SW 1271 (cell line): ENCODE data around the gene UQCR10.
A peak's percentile ranks its signal among the peaks of the same experiment; 100 is the strongest.

ENCODE experiments used
- DNase-seq, 2 experiments: peaks; one replicate each; lab custom pipeline; 2025; lab: John Stamatoyannopoulos, UW

The UQCR10 gene

DNA sequence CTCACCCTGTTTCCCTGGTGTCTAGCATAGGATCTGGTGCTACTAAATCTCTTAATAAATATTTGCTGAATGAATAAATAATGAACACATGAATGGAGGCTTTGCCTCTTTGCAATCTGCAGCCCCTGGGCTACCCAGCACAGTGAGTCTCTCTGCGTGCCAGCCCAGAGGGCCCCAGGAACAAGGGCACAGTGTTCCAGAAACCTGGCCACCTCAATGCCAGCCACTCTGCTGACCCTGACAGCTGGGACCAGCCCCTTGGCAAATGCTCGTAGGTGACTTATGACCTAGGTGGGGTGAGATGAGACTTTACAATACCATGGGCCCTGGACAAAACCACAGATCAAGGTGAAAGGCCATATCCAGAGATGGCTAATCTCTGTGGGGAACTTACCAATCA is 31.6 kb downstream of the UQCR10 start:
- DNase-seq: no peak

DNA sequence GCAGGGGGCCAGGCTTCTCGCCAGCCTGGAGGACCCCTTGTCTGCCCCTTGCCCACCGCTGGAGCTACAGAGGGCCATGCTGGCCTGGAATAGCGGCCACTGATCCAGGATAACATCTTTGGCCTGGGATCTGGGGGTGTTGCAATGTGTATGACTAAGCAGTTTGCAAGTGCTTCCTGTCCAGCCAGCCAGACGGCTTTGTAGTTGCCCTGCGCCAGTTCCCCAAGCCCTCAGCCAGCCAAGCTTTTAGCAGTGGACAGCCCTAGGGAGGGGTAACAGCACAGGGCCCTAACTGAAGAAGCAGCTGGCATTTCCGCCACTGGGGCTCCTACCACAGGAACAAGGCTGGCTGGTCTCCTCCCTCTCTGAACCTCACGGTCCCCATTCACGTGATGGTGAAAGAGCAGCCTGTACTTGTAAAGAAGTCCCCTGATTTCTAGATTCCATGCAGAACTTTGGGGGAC is 32.1 kb downstream of the UQCR10 start:
- peak in 1 of 2 experiments; percentile 21 for DNase-seq

DNA sequence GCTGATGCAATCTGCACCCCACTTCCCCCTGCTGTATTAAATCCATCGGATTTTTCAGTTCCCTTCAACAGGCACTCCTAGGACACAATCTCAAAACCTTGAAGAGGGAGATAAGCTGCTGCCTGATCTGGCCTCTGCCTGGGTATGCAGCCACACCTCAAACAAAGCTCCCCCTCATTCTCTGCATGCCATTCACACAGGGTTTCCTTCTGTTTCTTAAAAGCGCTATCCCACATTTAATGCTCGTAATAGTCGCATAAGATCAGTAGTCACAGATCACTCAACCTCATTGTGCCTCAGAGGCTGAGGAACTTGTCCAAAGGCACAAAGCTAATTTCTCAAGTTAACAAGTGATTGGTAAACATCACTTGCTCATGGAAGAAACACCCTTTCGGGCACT is 34.0 kb downstream of the UQCR10 start:
- DNase-seq: no peak

DNA sequence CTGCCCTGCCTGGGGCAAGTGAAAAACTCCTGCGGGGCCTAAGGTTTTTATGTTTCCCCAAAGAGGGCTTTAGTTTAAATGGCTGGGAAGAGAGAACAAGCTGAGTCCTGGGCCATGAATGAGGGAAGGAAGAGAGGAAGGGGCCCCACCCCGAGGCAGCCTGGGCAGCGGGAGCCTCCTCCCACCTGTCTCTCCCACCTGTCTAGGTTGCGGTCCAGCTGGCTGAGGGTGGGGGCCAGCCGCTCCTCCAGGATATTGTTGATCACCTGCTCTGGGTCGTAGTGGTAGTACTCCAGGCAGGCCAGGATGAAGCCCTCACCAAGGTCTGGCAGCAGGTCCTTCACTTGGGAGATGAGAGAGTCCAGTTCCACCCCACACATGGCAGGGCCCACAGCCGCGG is 34.6 kb downstream of the UQCR10 start:
- no peak for DNase-seq

DNA sequence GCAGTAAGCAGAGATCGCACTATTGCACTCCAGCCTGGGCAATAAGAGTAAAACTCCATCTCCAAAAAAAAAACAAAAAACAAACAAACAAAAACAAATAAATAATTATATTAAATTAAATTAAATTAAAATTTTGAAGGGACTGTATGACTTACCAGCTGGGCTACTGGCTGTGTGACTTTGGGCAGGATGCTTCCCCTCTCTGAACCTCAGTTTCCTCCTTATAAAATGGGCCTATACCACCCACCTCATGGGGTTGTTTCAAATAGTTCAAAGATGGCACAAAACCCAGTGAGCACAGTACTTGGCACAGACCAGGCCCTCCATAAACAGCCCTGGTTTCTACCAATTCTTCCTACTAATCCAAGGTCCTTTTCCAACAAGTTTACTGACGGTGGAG is 36.0 kb downstream of the UQCR10 start:
- no peak for DNase-seq

DNA sequence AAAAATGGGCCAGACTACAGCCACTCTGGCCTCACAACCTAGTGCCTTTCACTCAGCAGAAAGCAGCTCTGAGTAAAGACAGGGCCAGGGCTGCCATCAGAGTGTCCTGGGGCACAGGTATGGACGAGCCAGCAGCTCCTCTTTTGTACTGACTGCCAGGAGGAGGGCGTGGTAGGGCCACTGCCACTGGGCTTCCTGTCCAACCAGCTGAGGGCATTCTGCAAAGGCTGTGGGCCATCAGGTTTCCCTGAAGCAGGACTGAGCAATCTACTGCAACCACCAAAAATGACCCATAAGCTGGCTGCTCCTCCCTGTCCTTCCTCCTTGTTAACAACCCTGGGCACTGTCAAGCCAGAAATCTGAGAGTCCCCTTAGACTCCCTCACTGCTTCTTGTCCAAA is 37.8 kb downstream of the UQCR10 start:
- DNase-seq: no peak

DNA sequence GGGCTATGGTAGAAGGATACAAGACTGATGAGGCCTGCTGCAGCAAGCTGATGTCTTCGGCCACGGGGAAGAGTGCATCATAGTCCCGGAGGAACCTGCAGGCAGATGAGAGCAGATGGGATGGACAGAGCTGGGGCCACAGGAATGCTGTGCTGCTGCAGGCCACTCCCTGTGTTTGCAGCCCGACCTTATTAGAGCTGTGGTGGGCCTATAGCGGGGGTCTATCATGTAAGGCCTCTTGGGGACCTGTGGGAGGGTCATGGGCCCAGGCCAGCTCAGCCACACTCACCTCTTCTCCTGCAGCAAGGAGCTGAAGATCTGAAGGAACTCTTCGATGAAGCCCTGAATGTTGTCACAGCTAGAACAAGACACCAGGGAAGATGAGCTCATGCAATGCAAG is 39.0 kb downstream of the UQCR10 start:
- DNase-seq: no peak

DNA sequence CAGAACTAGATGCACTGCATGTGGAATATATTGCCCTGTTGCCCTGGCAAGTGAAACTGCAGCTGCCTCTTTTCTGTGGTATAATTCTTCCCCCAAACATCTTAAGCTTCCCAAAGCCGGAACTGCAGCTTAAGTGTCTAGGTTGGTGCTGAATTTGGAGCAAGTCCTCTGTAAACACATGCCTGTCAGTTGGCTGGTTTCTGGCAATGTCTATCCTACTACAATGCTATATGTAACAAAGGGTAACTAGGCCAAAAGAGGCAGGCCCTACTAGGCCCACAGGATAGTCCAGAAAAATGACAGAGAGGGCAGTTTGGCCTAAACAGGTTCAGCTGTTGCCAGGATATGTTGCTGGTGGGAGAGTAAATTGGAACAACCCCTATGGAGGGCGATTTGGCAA is 43.0 kb downstream of the UQCR10 start:
- DNase-seq: no peak

DNA sequence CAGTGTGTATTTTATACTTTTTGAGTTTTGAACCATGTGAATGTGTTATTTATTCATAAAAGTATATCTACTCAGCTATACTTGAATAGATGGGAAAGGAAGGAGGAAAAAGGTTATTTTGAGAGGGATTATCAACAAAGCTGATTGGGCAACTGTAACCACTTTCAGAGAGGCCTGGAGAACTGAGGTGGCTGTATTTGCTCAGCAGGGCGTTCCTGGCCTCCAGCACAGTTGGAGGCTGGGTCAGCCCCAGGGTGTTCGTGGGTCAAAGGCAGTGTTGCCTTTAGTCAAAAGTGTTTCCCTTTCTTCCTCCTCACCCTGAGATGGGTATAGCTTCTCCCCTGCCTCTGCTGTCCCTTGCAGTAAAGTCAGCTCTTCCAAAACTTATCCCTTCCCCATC is 44.2 kb downstream of the UQCR10 start:
- DNase-seq: no peak

DNA sequence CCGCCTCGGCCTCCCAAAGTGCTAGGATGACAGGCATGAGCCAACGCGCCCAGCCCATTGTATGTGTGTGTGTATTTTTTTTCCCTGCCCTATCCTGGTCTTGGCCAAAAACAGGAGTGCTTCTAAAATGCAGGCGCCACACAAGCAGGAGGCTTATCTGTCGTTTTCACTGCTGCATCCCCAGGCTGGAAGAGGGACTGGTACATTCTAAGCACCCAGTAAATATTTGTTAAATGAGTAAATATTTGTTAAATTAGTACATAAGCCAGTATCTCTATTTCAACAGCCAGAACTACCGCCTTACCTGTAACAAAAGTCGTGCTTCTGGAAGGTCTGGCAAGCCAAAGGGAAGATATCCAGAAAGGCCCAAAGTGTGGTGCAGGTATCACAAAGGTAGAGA is 46.0 kb downstream of the UQCR10 start:
- no peak for DNase-seq

DNA sequence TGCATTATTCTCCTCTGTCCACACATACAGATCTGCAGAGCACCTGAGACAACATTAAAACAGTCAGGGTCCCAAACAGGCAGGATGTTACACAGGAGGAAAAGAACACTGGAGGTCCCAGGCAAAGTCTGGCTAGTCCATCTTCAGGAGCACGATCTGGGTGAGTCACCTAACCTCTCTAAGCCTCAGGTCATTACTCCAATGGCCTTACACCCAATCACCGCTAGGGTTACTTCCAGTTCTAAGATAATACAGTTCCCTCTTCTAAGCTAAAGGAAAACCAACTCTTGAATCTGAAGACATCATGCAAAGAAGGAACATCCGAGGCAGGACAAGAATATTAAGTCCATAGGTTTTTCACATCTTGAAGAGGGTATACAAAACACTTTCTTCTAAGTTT is 46.4 kb downstream of the UQCR10 start:
- no peak for DNase-seq

DNA sequence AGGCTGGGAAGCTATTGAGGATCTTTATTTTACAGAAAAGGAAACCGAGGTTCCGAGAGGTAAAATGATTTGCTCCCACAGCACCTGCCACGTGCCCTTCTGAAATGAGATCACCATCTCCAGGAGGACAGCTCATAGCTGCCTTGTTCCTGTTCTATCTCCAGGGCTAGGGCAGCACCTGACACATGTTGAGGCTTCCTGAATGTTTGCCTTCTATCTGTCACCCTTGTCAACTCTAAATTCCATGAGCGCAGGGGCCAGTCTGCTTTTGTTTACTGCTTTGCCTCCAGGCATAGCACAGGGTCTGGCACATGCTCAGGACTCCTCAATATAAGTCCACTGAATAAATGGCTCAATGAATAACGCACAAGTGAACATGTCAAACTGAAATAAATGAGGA is 46.8 kb downstream of the UQCR10 start:
- no peak for DNase-seq

DNA sequence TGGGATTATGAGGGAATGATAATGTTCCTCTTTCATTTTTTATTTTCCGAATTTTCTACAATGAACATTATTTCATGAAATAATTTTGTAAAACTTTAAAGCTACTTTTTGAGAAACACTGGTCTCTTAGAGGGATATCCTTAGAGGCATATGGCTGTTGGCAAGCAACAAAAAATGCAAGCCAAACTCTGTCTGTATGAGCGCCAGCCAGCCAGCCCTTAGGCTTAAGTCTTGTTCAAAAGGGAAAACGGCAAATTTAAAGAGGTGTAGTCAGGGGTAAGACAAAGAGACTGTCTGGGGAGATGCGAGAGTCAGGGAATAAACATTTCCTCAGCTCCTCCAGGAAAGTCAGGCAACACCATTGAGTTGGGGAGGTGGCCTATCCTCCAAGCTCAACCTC is 48.4 kb downstream of the UQCR10 start:
- DNase-seq: no peak

DNA sequence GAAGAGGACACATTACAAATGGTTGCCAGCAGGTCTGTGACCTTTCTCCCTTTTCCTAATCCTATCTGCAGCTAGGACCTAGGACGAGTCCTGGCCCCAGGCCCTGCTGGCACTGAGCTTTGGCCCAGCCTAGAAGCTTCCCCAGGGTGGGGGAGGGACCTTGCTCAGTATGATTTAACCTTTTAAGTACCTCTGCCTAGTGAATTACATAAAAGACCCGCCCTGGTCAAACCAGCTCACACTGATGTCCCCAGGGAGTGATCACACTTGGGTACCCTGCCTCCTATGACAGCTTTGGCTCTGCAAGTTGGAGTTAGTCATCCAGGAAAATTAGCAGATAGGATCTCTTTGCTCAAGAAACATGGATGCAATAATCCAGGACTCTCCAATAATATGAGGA is 49.0 kb downstream of the UQCR10 start:
- no peak for DNase-seq

DNA sequence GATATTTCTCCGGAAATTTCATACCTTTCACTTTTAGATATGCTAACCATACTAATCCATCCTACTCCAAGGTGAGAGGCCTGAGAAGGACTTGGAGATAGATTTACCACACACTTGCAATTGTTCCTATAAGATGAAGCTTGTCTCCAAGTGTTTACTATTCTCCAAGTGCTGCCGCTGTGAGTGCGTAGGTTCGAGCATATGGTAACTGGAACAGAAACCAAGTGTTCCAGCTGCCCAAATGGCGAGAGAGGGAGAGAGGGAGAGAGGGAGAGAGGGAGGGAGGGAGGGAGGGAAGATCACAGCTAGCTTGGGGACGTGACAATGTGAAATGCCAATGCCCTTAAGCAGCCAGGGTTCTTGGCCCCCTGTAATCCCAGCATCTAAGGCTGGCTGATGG is 49.4 kb downstream of the UQCR10 start:
- DNase-seq: no peak

DNA sequence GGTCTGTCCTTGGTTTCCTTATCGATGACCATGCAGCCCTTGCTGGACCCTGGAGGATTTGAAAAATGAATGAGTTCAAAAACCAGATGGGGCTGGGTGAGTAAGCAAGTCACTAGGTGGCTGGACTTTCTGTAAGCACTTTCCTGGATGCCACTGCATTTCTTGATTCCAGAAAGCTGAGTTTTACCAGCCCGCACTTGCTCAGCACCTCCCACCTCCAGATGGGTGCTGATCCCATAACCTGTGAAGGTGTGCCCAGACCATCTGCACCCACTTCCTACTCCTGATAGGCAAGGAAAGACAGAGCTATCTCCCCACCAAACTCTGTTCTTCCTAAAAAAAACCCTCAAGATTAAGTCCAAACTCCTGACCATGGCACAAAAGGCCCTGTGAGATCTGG is 49.8 kb downstream of the UQCR10 start:
- no peak for DNase-seq

DNA sequence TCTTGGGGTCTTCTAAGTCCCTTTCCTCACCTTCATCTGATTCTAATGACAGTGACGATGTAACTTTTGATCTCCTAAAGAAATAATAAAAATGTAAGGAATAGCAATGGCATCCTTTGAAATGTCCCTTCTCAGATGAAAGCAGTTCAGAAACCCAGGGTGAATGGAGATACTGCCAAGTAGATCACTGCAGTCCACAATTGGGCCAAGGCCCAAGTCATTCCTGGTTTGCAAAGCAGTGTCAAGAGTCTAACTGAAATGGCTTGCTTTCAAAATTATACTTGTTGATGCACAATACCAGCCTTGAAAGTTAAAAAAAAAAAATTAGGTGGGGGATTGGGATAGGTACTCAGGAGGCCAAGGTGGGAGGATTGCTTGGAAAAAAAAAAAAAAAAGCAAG is 50.6 kb downstream of the UQCR10 start:
- DNase-seq: no peak

DNA sequence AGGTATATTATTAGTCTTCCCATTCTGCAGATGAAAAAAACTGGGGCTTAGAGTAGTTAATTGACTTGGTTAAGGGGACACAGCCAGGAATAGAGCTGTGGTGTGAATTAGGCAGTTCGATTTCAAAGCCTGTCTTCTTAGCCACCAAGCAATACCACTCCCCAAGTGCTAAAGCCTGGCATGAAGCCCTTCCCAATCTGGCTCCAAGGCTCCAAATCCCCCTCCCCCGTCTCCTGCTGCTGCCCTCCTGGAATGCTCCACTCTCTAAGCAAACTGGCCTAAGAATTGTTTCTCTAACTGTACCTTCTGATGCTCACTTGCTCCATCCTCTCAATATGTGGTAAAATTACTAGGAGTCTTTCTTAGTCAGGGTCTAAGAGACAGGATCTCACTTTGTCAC is 52.3 kb downstream of the UQCR10 start:
- no peak for DNase-seq
